SK-N-SH (cell line): ENCODE data around the gene PHLDA3. TPM values are rescaled to one million over a fixed set of nuclear protein-coding genes. Genes with fewer than 3 reads are reported as not detected.

Experiments used
- CTCF ChIA-PET: fragments of 300-600, 350-600 bp; formaldehyde crosslinking; extraction: SDS; loops from one replicate; lab custom pipeline; 2021; lab: Yijun Ruan, JAX
- POLR2A ChIA-PET: fragments of 350-600 bp; sonication (Branson Sonifier 250); formaldehyde crosslinking; extraction: SDS; loops from one replicate; lab custom pipeline; 2020; ENCODE audit warnings: antibody characterized with exemption, inconsistent platforms; lab: Yijun Ruan, JAX
- DNase-seq: peaks from one replicate; pipeline ENCODE4 v3.0.0; 2012
- H2AFZ ChIP-seq: fragments of 200-600 bp; sonication (generic); 2 replicates; pipeline ENCODE4 v1.8.1; 2016; ENCODE audit warnings: antibody characterized with exemption, mild to moderate bottlenecking, low read depth
- H3F3A ChIP-seq: fragments of 200-600 bp; sonication (generic); replicated peaks from 2 replicates; pipeline ENCODE3; 2016; ENCODE audit warnings: antibody characterized with exemption, mild to moderate bottlenecking; ENCODE audit not compliant: insufficient read depth
- H3K27ac ChIP-seq, 2 experiments: fragments of 200-500 bp in 1 of 2; fragments of 200-600 bp in 1 of 2; sonication (Bioruptor generic) in 1 of 2; sonication (generic), shearing (Covaris generic) in 1 of 2; 2 replicates each; pipeline versions ENCODE4 v1.5.1 to v1.6.1; 2014 to 2016; ENCODE audit warnings: low read depth in 2 of 2, inconsistent platforms in 1 of 2, low read length in 1 of 2, mild to moderate bottlenecking in 1 of 2, mixed read lengths in 1 of 2
- H3K27me3 ChIP-seq: fragments of 200-600 bp; sonication (generic), shearing (Covaris generic); 2 replicates; pipeline ENCODE4 v1.6.1; 2016; ENCODE audit warnings: mixed run types; ENCODE audit not compliant: insufficient read depth
- H3K36me3 ChIP-seq, 2 experiments: fragments of 200-500 bp in 1 of 2; fragments of 200-600 bp in 1 of 2; sonication (Bioruptor generic) in 1 of 2; sonication (generic) in 1 of 2; replicated peaks in 1 of 2; 2 replicates each; pipeline versions ENCODE3 to v1.5.1; 2014 to 2016; ENCODE audit warnings: low read length in 1 of 2, mild to moderate bottlenecking in 1 of 2; ENCODE audit not compliant: insufficient read depth in 2 of 2, control insufficient read depth in 1 of 2
- H3K4me1 ChIP-seq, 2 experiments: fragments of 200-500 bp in 1 of 2; fragments of 200-600 bp in 1 of 2; sonication (Bioruptor generic) in 1 of 2; sonication (generic), shearing (Covaris generic) in 1 of 2; 2 replicates each; pipeline versions ENCODE4 v1.5.1 to v1.6.1; 2014 to 2016; ENCODE audit warnings: low read depth in 1 of 2, low read length in 1 of 2, mixed run types in 1 of 2; ENCODE audit not compliant: insufficient read depth in 2 of 2, control insufficient read depth in 1 of 2
- H3K4me2 ChIP-seq: fragments of 200-600 bp; sonication (generic), shearing (Covaris generic); 2 replicates; pipeline ENCODE4 v1.6.1; 2017; ENCODE audit warnings: mixed run types
- H3K4me3 ChIP-seq, 2 experiments: fragments of 200-500 bp in 1 of 2; fragments of 200-600 bp in 1 of 2; sonication (Bioruptor generic) in 1 of 2; sonication (generic), shearing (Covaris generic) in 1 of 2; 2 replicates each; pipeline versions ENCODE4 v1.5.1 to v1.8.1; 2014 to 2016; ENCODE audit warnings: low read depth in 2 of 2, inconsistent platforms in 1 of 2, low read length in 1 of 2, mild to moderate bottlenecking in 1 of 2, mixed read lengths in 1 of 2, moderate library complexity in 1 of 2
- H3K79me2 ChIP-seq: fragments of 200-600 bp; sonication (generic); 2 replicates; pipeline ENCODE4 v1.8.1; 2017; ENCODE audit warnings: mild to moderate bottlenecking; ENCODE audit not compliant: insufficient read depth
- H3K9ac ChIP-seq: fragments of 200-600 bp; sonication (generic); 2 replicates; pipeline ENCODE4 v1.6.1; 2017; ENCODE audit warnings: mixed run types
- H3K9me2 ChIP-seq: fragments of 200-600 bp; sonication (generic); 2 replicates; pipeline ENCODE4 v1.6.1; 2017; ENCODE audit warnings: mixed run types
- H3K9me3 ChIP-seq: fragments of 200-600 bp; sonication (generic); 2 replicates; pipeline ENCODE4 v1.6.1; 2017; ENCODE audit warnings: mixed run types, mild to moderate bottlenecking, moderate library complexity
- H4K20me1 ChIP-seq: fragments of 200-600 bp; sonication (generic); 2 replicates; pipeline ENCODE4 v1.6.1; 2017; ENCODE audit warnings: mild to moderate bottlenecking, mixed run types; ENCODE audit not compliant: insufficient read depth
- JUND ChIP-seq: IDR thresholded peaks from 2 replicates; pipeline ENCODE4 v1.4.0; 2012
- POLR2AphosphoS5 ChIP-seq: IDR thresholded peaks from 2 replicates; pipeline ENCODE4 v1.6.1; 2012; ENCODE audit warnings: low read depth, low read length
- SMC3 ChIP-seq: IDR thresholded peaks from 2 replicates; pipeline ENCODE4 v1.6.1; 2012; ENCODE audit warnings: low read depth, low read length, improper control_type of control experiment
- TAF1 ChIP-seq: IDR thresholded peaks from 2 replicates; pipeline ENCODE4 v1.6.1; 2012; ENCODE audit warnings: low read depth, mild to moderate bottlenecking, low read length, moderate library complexity, borderline replicate concordance
- TEAD4 ChIP-seq: IDR thresholded peaks from 2 replicates; pipeline ENCODE4 v1.4.0; 2012; ENCODE audit warnings: mild to moderate bottlenecking, borderline replicate concordance; ENCODE audit not compliant: insufficient read depth
- WGBS: methylation state at CpG from one replicate; pipeline ENCODE4 v1.1.6; 2017; ENCODE audit warnings: low lambda C conversion rate; 5-methylcytosine and 5-hydroxymethylcytosine counted together
- polyA plus RNA-seq, 3 experiments: library from polyadenylated mRNA; depleted of rRNA; stranded (reverse); fragments of >200 nt; gene quantifications; 2 replicates each; pipeline ENCODE4 v1.2.3, GENCODE V29; 2012
- TF ChIP-seq, protein P1 (sequence below): IDR thresholded peaks from 2 replicates; pipeline ENCODE4 v1.4.0; 2012; ENCODE audit warnings: low read depth, borderline replicate concordance
- TF ChIP-seq, protein P2 (sequence below): fragments of 200-600 bp; sonication (generic); IDR thresholded peaks from 2 replicates; pipeline ENCODE4 v1.6.1; 2017; ENCODE audit warnings: antibody characterized with exemption, mild to moderate bottlenecking, moderate library complexity
- TF ChIP-seq, protein P3 (sequence below): fragments of 150-350 bp; IDR thresholded peaks from 2 replicates; pipeline ENCODE4 v1.6.1; 2017; ENCODE audit warnings: antibody characterized with exemption, low read length, low read depth, borderline replicate concordance

Gene PHLDA3
- polyA plus RNA-seq, 1 of the 3 experiments (the other 2 are of a cell fraction): 105 TPM

DNA sequence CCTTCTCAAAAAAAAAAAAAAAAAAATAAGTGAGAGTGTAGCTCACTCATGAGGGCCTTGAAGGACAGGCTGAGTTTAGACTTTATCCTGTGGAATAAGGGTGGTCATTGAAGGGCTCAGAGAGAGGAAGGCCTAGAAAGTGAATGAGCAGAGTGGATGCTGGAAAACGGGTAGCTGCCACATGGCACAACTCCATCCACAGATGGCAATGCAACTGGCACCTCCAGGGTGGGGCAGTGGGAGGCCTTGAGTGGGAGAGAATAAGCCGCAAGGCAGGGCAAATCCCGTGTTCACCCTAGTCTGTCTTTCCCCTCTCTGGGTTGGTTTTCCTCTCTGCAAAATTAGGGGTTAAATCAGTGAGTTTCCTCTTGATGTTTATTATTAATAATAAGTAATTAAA is 50.5 kb downstream of the PHLDA3 start:
- ChIA-PET CTCF (interaction anchor here (0.7 to 2.0 kb wide), 5 partner anchors 9 to 94 kb away, joined by 3 to 10 read pairs (median 4); no protein-coding TSS in a partner anchor), POLR2A (no interaction called here)
- Histone ChIP-seq H3K36me3 (no peaks in the 10 kb centered on the region), H3K4me1 (peaks cover 0 to 7% of the 10 kb centered on the region in 2 experiments; a peak in 1 of 4 replicates), H3K4me2 (no peak overlapping the region), H3K79me2 (no peaks in the 10 kb centered on the region), H3K27me3 (peaks cover 6% of the 10 kb centered on the region; the same call in 1 of the 2 replicates), H3K27ac (no peak overlapping the region), H3K9me2 (no peaks in the 10 kb centered on the region), H3F3A (no peaks in the 10 kb centered on the region), H3K4me3 (no peak overlapping the region), H4K20me1 (no peaks in the 10 kb centered on the region)
- DNase-seq: no peak
- TF ChIP-seq TEAD4: no peak
- TF ChIP-seq JUND: no peak
- TF ChIP-seq, protein P1, sequence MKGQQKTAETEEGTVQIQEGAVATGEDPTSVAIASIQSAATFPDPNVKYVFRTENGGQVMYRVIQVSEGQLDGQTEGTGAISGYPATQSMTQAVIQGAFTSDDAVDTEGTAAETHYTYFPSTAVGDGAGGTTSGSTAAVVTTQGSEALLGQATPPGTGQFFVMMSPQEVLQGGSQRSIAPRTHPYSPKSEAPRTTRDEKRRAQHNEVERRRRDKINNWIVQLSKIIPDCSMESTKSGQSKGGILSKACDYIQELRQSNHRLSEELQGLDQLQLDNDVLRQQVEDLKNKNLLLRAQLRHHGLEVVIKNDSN: no peak
- no peak for TF ChIP-seq POLR2AphosphoS5
- no peak for TF ChIP-seq TAF1
- TF ChIP-seq, protein P2, sequence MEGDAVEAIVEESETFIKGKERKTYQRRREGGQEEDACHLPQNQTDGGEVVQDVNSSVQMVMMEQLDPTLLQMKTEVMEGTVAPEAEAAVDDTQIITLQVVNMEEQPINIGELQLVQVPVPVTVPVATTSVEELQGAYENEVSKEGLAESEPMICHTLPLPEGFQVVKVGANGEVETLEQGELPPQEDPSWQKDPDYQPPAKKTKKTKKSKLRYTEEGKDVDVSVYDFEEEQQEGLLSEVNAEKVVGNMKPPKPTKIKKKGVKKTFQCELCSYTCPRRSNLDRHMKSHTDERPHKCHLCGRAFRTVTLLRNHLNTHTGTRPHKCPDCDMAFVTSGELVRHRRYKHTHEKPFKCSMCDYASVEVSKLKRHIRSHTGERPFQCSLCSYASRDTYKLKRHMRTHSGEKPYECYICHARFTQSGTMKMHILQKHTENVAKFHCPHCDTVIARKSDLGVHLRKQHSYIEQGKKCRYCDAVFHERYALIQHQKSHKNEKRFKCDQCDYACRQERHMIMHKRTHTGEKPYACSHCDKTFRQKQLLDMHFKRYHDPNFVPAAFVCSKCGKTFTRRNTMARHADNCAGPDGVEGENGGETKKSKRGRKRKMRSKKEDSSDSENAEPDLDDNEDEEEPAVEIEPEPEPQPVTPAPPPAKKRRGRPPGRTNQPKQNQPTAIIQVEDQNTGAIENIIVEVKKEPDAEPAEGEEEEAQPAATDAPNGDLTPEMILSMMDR: no peak
- TF ChIP-seq, protein P3, sequence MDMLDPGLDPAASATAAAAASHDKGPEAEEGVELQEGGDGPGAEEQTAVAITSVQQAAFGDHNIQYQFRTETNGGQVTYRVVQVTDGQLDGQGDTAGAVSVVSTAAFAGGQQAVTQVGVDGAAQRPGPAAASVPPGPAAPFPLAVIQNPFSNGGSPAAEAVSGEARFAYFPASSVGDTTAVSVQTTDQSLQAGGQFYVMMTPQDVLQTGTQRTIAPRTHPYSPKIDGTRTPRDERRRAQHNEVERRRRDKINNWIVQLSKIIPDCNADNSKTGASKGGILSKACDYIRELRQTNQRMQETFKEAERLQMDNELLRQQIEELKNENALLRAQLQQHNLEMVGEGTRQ: no peak
- no peak for TF ChIP-seq SMC3
- TF ChIP-seq, all 33 proteins: peak for 0
- WGBS: 67% methylated on average over 3 of the region's 3 CpGs
- no peaks in the 10 kb centered on the region for H3K9me3 ChIP-seq
- no peak overlapping the region for H2AFZ ChIP-seq
- no peak overlapping the region for H3K9ac ChIP-seq

Other genes with a start within 250 kb of the PHLDA3 start
- gene PKP1, start 185.7 kb downstream of the PHLDA3 start, polyA plus RNA-seq (2012; rRNA removed): not detected in 2 replicates
- 0.33 and 0.57 TPM in 2 replicates for gene TNNT2, start 91.5 kb downstream of the PHLDA3 start, polyA plus RNA-seq (2012; rRNA removed)
- gene LAD1, start 69.9 kb downstream of the PHLDA3 start, polyA plus RNA-seq (2012; rRNA removed): 0.03 TPM in 1 of 2 replicates, not detected in the other
- 0.11 TPM in 1 of 2 replicates, not detected in the other for gene TNNI1, start 47.5 kb downstream of the PHLDA3 start, polyA plus RNA-seq (2012; rRNA removed)
- 317 and 373 TPM in 2 replicates for gene CSRP1, start 37.9 kb upstream of the PHLDA3 start, polyA plus RNA-seq (2012; rRNA removed)
- 13.3 and 16.1 TPM in 2 replicates for gene NAV1, start 69.9 kb upstream of the PHLDA3 start, polyA plus RNA-seq (2012; rRNA removed)